Measurements from ENCODE around the gene TMED6.

DNA sequence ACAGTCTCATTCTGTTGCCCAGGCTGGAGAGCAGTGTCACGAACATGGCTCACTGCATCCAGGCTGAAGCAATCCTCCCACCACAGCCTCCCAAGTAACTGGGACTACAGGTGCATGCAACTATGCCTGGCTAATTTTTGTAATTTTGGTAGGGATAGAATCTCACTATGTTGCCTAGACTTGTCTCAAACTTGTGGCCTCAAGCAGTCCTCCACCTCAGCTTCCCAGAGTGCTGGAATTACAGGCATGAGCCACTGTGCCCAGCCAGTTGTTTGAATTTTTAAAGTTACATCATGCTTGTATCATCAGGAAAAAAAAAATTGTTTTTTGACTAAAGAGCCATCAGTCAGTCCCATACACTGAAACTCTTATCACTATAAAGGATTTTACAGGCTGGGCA, 57.5 kb downstream of the TMED6 start:
- TF ChIP-seq, protein P1, sequence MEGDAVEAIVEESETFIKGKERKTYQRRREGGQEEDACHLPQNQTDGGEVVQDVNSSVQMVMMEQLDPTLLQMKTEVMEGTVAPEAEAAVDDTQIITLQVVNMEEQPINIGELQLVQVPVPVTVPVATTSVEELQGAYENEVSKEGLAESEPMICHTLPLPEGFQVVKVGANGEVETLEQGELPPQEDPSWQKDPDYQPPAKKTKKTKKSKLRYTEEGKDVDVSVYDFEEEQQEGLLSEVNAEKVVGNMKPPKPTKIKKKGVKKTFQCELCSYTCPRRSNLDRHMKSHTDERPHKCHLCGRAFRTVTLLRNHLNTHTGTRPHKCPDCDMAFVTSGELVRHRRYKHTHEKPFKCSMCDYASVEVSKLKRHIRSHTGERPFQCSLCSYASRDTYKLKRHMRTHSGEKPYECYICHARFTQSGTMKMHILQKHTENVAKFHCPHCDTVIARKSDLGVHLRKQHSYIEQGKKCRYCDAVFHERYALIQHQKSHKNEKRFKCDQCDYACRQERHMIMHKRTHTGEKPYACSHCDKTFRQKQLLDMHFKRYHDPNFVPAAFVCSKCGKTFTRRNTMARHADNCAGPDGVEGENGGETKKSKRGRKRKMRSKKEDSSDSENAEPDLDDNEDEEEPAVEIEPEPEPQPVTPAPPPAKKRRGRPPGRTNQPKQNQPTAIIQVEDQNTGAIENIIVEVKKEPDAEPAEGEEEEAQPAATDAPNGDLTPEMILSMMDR (conservative IDR thresholded peaks at IDR 0.05 in 1 of 2, IDR thresholded peaks at IDR 0.05 in 1 of 2; ENCODE audit: low read depth in 1 of 2, low read length in 2 of 2): no peak
- TF ChIP-seq EZH2 (IDR thresholded peaks at IDR 0.05; ENCODE audit: low read length, missing control alignments): no peak

All from fibroblast of lung (primary cell).